Measurements from ENCODE around the gene DKKL1.

DNA sequence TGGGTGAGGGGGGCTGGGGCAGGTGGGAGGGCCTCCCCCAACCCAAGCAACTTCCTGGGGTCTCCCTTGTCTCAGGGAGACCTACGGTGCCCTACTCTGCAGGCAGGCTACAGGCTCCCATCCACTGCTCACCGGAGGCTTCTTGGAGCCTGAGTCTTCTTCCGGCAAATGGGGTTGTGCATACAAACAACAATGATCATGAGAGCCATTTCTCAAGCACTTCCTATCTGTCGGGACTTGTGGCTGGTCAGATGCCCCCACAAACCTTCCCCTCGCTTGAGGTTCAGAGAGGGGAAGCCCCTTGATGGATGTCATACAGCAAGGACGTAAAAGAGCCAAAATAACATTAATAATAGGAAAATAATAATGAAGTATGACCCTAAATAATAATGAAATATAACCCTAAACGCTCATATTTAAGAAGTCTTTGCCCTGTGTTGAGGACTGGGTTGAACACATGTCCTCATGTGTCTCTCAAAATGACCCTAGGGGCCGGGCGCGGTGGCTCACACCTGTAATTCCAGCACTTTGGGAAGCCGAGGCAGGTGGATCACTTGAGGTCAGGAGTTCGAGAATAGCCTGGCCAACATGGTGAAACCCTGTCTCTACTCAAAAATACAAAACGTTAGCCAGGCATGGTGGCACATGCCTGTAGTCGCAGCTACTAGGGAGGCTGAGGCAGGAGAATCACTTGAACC is 27.7 kb upstream of the DKKL1 start:
- TF ChIP-seq, protein P1, sequence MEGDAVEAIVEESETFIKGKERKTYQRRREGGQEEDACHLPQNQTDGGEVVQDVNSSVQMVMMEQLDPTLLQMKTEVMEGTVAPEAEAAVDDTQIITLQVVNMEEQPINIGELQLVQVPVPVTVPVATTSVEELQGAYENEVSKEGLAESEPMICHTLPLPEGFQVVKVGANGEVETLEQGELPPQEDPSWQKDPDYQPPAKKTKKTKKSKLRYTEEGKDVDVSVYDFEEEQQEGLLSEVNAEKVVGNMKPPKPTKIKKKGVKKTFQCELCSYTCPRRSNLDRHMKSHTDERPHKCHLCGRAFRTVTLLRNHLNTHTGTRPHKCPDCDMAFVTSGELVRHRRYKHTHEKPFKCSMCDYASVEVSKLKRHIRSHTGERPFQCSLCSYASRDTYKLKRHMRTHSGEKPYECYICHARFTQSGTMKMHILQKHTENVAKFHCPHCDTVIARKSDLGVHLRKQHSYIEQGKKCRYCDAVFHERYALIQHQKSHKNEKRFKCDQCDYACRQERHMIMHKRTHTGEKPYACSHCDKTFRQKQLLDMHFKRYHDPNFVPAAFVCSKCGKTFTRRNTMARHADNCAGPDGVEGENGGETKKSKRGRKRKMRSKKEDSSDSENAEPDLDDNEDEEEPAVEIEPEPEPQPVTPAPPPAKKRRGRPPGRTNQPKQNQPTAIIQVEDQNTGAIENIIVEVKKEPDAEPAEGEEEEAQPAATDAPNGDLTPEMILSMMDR (IDR thresholded peaks at IDR 0.05 in 2 of 3, conservative IDR thresholded peaks at IDR 0.05 in 1 of 3; ENCODE audit: borderline replicate concordance in 1 of 3, insufficient read depth in 1 of 3, low read depth in 2 of 3, low read length in 2 of 3), result no peak
- no peak for TF ChIP-seq POLR2A (IDR thresholded peaks at IDR 0.05; ENCODE audit: borderline replicate concordance, extremely low read depth, insufficient read depth, insufficient read length)
- no peak for TF ChIP-seq SIN3A (IDR thresholded peaks at IDR 0.05; ENCODE audit: low read depth)
